SIG-M5 treated with dmso at 0.1 percent for 504 hours (cell line): Measurements from ENCODE around the gene AMZ2.
"Not testable (repeated sequence)": the region's sequence is repeated elsewhere in the genome, so short reads cannot be mapped to it uniquely, and the experiment has no call there.

ENCODE experiments used
- DNase-seq: peaks from one replicate; lab custom pipeline; 2025; ENCODE audit not compliant: unreplicated experiment; lab: John Stamatoyannopoulos, UW

The AMZ2 gene, protein sequence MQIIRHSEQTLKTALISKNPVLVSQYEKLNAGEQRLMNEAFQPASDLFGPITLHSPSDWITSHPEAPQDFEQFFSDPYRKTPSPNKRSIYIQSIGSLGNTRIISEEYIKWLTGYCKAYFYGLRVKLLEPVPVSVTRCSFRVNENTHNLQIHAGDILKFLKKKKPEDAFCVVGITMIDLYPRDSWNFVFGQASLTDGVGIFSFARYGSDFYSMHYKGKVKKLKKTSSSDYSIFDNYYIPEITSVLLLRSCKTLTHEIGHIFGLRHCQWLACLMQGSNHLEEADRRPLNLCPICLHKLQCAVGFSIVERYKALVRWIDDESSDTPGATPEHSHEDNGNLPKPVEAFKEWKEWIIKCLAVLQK

DNA sequence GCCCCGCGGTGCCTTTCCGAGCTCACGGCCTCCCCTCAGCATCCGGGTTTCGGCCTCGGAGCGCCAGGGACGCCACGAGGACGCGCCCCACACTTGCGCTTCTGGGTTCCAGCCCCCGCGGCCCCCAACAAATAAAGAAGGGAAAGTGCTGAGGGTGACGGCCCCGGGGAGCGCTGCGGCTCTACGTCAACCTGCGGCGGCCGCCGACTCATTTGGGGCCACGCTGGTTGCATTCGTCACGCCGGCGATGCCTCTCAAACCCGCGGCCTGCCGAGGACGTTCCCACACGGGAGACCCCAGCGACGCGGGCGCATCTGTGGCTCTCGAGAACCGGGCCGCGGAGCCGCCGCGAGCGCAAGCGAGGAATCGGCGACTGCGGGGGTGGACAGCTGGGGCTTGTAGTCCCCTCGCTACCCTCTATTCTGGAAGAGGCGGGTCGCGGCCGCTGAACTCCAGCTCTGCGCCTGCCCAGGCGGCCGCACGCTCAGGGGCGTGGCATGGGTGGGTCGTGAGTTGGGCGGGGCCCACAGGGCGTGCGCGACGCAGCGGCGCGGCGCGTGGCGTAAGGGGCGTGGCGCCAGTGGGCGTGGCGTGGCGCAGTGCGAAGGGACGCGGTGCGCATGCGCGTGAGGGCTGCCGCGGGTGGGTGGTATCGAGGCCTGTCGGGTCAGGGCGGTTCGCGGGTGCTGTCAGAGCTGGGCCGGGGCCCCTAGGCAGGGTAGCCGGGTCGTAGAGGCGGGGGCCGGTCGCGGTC, at the start of gene AMZ2:
AMZ2 (plus strand) TSS at position 599 of the 754 bp plus-strand sequence. CDS start 2,145 bp downstream, outside the sequence.
- peak; percentile 90 for DNase-seq

DNA sequence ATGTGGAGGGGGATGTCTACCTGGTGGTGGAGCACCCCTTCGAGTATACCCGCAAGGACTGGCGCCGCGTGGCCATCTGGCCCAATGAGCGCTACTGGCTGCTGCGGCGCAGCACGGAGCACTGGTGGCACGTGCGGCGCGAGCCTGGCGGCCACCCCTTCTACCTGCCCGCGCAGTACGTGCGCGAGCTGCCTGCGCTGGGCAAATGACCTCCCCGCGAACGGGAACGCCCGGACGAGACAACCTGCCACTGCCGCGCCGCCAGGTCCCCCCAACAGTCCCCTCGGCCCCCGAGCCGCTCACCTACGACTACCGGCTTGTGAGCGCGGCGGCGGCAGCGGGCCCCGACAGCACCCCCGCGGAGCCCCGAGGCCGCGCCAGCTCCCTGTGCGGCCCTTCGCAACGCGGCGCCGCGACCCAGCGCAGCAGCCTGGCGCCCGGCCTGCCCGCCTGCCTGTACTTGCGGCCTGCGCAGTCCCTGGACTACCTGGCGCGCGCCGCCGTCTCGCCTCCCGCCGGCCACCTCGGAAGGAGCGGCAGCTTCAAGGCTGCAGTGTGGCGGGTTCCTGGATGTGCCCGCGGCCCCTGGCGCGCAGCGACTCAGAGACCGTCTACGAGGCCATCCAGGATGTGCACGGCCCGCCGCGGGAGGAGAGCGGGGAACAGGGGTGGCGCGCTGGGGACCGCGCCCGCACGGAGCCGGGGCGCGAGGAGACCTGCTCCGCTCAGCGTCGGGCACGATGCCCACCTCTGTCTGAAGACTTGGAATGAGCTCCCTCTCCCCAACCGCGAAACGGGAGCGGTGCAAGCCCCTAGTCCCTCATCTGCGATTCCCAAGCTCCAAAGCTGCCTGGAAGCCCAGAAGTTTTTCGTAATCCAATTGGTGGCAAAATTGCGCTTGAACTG, 48.7 kb upstream of the AMZ2 start:
- no peak for DNase-seq

DNA sequence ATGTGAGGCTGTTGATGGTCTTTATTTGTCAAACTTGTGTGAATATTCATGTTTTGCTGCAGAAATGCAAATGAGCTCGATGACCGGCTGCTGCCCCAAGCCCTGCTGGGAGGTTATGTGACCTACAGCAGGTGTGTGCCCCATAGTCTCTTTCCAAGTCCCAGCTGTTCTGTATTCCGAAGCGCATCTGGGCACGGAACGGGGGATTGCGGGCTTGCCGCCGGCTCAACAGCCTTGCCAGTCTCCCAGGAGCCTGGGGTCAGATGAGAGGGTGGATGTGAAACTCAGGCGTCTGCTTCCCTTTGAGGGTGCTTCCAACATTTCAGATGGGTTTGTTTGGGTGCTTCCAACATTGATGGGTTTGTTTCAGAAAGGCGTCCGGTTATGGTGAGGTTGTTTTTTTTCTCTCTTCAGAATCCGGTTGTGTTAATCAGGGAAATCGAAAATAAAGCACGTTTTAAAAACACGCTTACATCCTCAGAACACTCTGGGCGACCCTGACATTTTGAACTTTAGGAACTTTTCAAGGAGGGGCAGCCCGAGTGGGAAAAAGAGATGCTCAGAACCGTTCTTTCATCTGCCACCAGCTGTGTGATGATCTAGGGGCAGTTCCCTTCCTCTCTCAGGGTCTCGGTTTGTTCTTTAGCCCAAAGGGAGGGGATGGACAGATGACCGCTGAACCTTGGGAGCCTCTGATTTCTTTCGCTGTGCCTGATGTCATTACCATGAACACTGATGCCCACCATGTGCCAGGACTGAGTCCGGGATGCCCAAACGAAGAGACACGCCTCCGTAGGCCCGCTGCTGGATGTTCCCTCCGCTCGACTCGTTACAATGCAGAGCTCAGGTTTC, 47.8 kb upstream of the AMZ2 start:
- peak; percentile 25 for DNase-seq

DNA sequence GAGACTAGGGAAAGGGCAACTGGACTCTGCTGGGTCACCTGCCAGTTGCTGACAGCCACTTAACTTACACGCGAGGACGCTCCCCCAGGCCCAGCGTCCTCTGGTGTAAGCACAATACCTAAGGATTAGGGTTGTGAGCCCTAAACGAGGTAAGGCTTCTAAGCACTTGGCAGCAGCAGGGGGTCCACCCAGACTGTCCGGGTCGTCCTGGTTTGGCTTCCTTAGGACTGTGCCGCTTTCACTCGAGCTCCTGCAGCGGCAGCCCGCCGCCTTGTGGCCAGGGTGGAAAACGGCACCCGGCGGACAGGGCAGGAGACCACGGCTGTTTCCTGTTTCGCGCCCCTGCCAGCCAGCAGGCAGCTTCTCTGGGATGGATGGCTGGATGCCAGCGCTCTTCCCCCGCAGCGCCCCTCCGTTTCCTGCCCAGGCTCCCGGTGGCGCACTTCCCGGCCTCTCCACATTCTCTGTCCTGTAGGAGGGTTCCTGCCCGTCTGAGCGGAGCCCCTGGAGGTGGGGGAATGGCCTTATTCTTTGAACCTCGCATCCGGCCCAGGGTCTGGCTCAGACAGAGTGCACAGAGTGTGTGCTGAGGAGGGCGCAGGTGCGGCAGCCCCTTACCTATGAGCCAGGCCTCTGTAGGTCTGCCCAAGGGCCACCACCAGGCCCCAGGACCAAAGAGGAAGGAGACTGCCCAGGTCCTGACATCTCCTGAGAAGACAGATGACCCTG, 47.0 kb upstream of the AMZ2 start:
- DNase-seq = peak; percentile 75

DNA sequence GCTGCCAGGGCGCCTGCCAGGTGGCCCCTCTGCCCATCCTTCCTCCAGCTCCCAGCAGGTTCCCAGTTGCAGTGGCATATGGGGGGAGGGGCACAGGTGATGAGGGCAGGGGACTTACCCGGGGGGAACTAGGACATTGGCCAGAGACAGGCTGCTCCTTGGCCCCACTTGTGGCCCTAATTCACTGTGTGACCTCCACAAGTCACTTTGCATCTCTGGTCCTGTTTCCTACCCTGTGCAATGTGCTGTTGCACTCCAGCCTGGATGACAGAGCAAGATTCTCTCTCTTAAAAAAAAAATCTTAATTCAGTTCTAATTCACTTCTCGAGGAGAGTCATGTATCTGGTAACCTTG, 46.4 kb upstream of the AMZ2 start:
- not testable (repeated sequence) for DNase-seq

DNA sequence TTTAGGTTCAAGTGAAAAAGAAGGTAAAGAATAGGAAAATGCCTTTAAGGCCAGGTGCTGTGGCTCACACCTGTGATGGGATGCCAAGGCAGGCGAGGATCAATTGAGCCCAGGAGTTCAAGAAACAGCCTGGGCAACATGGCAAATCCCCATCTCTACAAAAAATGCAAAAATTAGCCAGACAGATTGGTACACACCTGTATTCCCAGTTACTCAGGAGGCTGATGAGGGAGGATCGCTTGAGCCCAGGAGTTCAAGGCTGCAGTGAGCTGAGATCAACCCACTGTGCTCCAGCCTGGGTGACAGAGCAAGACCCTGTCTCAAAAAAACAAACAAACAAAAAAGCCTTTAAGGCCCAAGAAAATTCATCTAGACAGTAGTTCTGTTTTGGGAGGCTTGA, 45.5 kb upstream of the AMZ2 start:
- DNase-seq = not testable (repeated sequence)

DNA sequence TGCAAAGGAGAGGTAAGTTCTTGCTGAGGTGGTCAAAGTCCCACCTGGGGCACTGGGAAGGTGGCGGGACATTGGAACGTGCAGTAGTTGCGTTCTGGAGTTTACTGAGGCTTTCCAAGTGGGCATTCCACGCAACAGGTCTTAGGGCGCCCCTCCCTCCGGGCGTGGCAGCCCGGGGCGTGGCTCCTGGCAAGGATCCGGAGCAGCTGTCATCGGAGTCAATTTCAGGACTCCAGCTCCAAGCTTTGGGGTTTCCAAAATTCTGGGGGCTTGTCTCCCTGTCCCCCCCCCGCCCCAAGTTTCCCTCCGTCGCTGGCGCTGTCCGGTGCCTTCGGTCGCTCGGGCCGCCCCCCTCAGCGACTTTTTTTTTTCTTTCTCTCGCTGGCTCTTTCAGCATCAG, 43.1 kb upstream of the AMZ2 start:
- DNase-seq = no peak

DNA sequence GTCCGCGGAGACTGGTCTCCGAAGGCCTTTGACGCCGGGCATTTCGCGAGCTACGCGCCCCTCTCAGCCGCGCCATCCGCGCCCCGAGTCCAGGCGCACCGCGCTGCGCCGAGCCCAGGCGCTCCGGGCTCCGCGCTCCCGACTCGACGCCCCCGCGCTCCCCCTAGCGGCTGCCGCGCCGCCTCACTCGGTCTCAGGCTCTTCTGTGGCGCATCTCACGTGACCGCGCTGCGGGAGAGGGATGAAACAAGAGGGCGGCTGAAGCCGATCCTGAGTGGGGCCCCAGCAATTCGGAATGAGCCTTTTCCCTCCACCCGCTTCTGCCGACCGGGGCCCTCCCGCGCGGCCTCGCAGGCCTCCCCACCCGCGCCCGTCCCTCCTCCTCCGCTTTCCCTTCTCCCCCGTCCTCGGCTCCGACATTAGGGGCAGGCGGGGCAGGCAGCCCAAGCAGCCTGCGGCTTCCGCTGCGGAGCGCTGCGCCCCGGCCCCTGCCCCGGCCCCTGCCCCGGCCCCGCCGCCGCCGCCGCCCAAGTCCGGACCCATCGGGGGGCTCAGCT, 42.5 kb upstream of the AMZ2 start:
- peak; percentile 88 for DNase-seq

DNA sequence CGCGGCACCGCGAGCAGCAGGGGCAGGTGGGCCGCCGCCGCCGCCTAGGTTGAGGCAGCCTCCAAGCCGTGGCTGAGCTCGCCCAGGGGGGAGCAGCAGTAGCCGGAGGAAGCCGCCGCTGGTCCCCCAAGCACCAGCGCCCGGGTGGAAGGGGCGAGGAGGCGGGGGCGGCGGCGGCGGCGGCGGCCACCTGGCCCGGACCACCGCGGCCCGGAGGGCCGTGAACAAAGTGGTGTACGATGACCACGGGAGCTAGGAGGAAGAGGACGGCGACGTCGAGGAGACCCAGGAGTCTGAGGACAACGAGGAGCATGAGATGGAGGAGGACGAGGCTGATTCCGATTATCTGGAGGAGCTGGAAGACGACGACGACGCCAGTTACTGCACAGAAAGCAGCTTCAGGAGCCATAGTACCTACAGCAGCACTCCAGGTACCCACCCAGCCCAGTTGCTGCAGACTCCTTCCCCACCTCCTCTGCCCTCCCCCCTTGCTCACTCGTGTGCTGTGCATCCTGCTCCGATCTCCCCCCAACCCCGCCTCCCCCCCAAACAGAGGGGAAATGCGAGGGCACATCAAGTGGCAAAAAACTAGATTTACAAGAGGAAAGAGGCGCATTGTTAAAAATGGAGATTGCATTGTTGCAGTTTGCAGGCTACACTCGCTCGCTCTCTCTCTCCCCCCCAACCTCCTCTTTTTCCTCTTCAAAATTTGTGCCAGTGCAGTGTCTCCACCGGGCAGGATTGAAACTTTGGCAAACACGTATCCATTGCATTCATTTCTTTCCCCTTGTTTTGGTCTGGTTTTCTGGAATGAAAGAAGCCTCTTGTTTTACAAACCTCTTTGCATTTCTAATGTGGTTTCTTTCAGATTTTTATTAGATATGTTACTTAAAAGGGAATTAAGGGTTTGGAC, 41.8 kb upstream of the AMZ2 start:
- no peak for DNase-seq

DNA sequence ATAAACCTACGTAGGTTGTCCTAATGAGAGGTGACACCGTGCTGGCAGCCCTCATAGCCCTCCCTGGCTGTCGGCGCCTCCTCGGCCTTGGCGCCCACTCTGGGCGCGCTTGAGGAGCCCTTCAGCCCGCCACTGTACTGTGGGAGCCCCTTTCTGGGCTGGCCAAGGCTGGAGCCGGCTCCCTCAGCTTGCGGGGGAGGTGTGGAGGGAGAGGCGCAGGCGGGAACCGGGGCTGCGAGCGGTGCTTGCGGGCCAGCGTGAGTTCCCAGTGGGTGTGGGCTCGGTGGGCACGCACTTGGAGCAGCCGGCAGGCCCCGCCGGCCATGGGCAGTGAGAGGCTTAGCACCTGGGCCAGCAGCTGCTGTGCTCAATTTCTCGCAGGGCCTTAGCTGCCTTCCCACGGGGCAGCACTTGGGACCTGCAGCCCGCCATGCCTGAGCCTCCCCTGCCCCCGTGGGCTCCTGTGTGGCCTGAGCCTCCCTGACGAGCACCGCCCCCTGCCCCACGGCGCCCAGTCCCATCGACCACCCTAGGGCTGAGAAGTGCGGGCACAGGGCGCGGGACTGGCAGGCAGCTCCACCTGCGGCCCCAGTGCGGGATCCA, 40.1 kb upstream of the AMZ2 start:
- no peak for DNase-seq

DNA sequence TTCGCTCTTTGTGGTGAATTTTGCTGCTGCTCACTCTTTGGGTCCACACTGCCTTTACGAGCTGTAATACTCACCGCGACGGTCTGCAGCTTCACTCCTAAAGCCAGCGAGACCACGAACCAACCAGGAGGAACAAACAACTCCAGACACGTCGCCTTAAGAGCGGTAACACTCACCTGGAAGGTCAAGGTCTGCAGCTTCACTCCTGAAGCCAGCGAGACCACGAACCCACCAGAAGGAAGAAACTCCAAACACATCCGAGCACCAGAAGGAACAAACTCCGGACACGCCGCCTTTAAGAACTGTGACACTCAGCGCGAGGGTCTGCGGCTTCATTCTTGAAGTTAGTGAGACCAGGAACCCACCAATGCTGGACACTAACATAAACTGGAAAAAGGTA, 39.2 kb upstream of the AMZ2 start:
- not testable (repeated sequence) for DNase-seq

DNA sequence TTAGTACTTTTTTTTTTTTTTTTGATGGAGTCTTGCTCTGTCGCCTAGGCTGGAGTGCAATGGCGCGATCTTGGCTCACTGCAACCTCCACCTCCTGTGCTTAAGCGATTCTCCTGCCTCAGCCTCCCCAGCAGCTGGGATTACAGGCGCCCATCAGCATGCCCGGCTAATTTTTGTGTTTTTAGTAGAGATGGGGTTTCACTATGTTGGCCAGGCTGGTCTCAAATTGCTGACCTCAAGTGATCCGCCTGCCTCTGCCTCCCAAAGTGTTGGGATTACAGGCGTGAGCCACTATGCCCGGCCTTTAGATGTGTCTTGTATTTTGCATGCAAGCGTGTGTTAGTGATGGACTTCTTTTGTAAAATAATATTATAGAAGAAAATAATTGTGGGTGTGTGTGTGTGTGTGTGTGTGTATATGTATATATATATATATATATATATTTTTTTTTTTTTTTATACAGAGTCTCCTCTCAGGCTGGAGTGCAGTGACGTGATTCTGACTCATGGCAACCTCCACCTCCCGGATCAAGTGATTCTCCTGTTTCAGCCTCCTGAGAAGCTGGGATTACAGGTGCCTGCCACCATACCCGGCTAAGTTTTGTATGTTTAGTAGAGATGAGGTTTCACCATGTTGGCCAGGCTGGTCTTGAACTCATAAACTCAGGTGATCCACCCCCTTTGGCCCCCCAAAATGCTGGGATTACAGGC, 38.5 kb upstream of the AMZ2 start:
- not testable (repeated sequence) for DNase-seq

DNA sequence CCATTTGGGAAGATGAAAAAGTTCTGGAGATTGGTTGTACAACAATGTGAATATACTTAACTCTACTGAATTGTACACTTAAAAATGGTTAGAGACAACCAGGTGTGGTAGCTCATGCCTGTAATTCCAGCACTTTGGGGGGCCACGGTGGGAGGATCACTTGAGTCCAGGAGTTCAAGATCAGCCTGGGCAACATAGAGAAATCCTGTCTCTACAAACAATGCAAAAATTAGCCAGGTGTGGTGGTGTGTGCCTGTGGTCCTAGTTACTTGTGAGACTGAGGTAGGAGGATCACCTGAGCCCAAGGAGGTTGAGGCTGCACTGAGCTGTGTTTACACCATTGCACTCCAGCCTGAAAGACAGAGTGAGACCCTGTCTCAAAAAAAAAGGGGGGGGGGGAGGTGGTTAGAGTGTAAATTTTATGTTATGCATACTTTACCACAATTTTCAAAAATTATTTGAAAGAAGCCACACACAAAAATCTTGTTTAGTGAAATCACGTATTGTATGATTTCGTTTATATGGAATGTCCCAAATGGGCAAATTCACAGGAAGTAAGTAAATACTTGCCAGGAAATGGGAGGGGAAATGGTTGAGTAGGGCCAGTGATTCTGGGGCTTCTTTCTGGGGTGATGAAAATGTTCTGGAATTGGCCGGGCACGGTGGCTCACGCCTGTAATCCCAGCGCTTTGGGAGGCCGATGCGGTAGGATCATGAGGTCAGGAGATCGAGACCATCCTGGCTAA, 37.1 kb upstream of the AMZ2 start:
- DNase-seq = no peak

DNA sequence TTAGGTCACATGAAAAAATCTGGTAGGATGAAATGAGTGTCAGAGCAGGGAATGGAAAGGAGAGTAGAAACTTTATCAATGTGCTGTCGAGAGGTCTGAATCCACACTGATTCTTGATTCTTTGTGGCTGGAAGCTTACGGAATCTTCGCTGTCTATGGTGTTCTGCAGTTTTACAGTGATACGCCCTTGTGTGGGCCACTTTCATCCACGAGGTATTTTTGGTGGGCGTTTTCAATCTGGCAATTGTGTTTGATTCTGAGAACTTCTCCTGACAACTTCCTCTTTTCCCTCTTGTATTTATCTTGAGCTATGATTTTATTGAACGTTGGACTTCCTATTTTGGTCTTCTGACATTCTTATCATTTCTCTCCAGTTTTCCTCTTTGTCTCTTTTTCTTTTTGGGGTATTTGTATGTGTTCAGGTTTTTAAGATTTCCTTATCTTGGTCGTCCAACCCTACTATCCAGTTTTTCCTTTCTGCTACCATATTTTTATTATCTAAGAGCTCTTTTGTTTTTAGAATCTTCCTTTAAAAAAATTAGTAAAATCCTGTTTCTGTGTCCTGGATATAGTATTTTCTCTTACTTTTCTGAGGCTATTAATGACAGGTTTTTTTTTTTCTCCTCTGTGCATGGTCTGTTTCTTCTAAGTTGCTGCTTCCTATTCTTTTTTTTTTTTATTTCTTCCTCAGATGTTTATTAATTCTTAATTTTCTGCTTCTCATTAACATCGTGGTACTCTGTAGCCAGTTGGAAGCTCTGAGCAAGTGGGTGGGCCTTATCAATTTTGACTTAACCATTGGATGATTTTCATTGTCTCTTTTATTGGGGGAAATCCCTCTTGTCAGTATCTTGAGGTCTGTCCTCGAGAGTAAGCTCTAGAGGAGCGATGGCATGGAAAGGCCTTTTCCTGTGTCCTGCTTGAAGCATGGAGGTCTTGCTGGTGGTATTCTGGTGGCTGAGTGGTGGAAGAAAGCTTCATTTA, 34.1 kb upstream of the AMZ2 start:
- DNase-seq = peak; percentile 28

DNA sequence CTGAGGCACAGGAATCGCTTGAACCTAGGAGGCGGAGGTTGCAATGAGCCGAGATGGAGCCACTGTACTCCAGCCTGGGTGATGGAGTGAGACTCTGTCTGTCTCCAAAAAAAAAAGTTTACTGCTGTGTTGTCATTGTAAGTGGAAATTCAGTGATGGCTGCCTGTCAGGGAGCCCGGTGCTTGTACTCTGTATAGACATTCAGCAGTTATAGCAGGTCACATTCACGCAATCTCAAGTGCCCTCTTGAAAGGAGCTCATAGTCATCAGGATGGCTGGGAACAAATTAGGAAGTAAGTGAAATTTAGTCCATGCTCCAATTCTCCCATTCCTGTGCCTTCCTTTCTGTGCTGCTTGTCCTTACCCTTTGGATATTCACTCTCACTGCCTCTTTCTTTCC, 32.4 kb upstream of the AMZ2 start:
- not testable (repeated sequence) for DNase-seq

DNA sequence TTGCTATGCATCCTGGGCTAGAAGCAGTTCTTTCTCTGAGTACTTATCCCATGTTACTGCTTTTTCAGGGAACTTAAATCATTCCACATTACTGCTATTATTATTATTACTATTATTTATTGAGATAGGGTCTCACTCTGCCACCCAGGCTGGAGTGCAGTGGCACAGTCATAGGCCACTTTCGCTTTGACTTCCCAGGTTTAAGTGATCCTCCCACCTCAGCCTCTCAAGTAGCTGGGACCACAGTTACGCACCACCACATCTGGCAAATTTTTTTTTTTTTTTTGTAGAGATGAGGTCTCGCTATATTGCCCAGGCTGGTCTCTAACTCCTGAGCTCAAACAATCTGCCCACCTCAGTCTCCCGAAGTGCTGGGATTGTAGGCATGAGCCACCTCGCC, 28.4 kb upstream of the AMZ2 start:
- not testable (repeated sequence) for DNase-seq
